Measurements from ENCODE around the gene FRMD1. TPM values are rescaled to one million over a fixed set of nuclear protein-coding genes. Genes with fewer than 3 reads are reported as not detected.
"Not testable (repeated sequence)": the region's sequence is repeated elsewhere in the genome, so short reads cannot be mapped to it uniquely, and the experiment has no call there.

Gene FRMD1
- polyA plus RNA-seq, 1 experiment = not detected

GRCh38 chr6:168081858-168082546 lies 3.0 kb upstream of the FRMD1 start:
- no peaks in the 10 kb centered on the region for H3K36me3 ChIP-seq (ENCODE audit: control insufficient read depth, insufficient read depth, low read length)
- TF ChIP-seq CTCF (IDR thresholded peaks at IDR 0.05; ENCODE audit: insufficient read depth, low read depth, low read length) = no peak
- DNase-seq (ENCODE audit: low read depth) = no peak
- ChIA-PET CTCF (no interaction called here), POLR2A (no interaction called here)
- H3K27me3 ChIP-seq (ENCODE audit: control insufficient read depth, insufficient read depth, low read length) = no peaks in the 10 kb centered on the region
- H3K4me3 ChIP-seq (ENCODE audit: low read depth, low read length) = no peak overlapping the region

- CTCF ChIA-PET = no interaction called here
- H3K36me3 ChIP-seq (ENCODE audit: control insufficient read depth, insufficient read depth, low read length) = no peaks in the 10 kb centered on the region
- POLR2A ChIA-PET = no interaction called here
- H3K27me3 ChIP-seq (ENCODE audit: control insufficient read depth, insufficient read depth, low read length) = no peaks in the 10 kb centered on the region
- no peak for TF ChIP-seq CTCF (IDR thresholded peaks at IDR 0.05; ENCODE audit: insufficient read depth, low read depth, low read length)
- no peak overlapping the region for H3K4me3 ChIP-seq (ENCODE audit: low read depth, low read length)
- no peak for DNase-seq (ENCODE audit: low read depth)
These were observed 1.5 kb upstream of the FRMD1 start for GRCh38 chr6:168080393-168081077.

- ChIA-PET POLR2A (no interaction called here), CTCF (interaction anchor here (0.7 kb wide), 1 partner anchor 18 kb away, joined by 3 read pairs; no protein-coding TSS in a partner anchor)
- H3K4me3 ChIP-seq (ENCODE audit: low read depth, low read length) = no peak overlapping the region
- no peaks in the 10 kb centered on the region for H3K36me3 ChIP-seq (ENCODE audit: control insufficient read depth, insufficient read depth, low read length)
- no peaks in the 10 kb centered on the region for H3K27me3 ChIP-seq (ENCODE audit: control insufficient read depth, insufficient read depth, low read length)
- TF ChIP-seq CTCF (IDR thresholded peaks at IDR 0.05; ENCODE audit: insufficient read depth, low read depth, low read length) = no peak
- DNase-seq (ENCODE audit: low read depth) = no peak
These were observed 653 bp downstream of the FRMD1 start for GRCh38 chr6:168078175-168078942.

- H3K4me3 ChIP-seq (ENCODE audit: low read depth, low read length); POLR2A ChIA-PET; H3K27me3 ChIP-seq (ENCODE audit: control insufficient read depth, insufficient read depth, low read length); H3K36me3 ChIP-seq (ENCODE audit: control insufficient read depth, insufficient read depth, low read length); CTCF ChIA-PET; DNase-seq (ENCODE audit: low read depth): not testable (repeated sequence)
These were observed 1.6 kb downstream of the FRMD1 start for GRCh38 chr6:168077401-168077800.

GRCh38 chr6:168075787-168076202 lies 3.2 kb downstream of the FRMD1 start:
- no peak for TF ChIP-seq CTCF (IDR thresholded peaks at IDR 0.05; ENCODE audit: insufficient read depth, low read depth, low read length)
- DNase-seq (ENCODE audit: low read depth) = no peak
- POLR2A ChIA-PET = no interaction called here
- no peaks in the 10 kb centered on the region; the same call in 1 of the 2 replicates for H3K27me3 ChIP-seq (ENCODE audit: control insufficient read depth, insufficient read depth, low read length)
- H3K4me3 ChIP-seq (ENCODE audit: low read depth, low read length) = no peak overlapping the region
- CTCF ChIA-PET = no interaction called here
- H3K36me3 ChIP-seq (ENCODE audit: control insufficient read depth, insufficient read depth, low read length) = no peaks in the 10 kb centered on the region

All from BJ (cell line).